B cell (primary cell): ENCODE results near the gene KCNC2.

Experiments
- CTCF ChIP-seq: fragments of 200-600 bp; IDR thresholded peaks from one replicate; pipeline ENCODE4 v1.8.0; 2022; ENCODE audit warnings: antibody characterized with exemption, mild to moderate bottlenecking
- EZH2 ChIP-seq: IDR thresholded peaks from 2 replicates; pipeline ENCODE4 v1.6.1; 2012; ENCODE audit warnings: borderline replicate concordance, low read depth, mild to moderate bottlenecking, moderate library complexity, low read length; ENCODE audit not compliant: insufficient read depth, poor library complexity, severe bottlenecking

GRCh38 chr12:75259143-75259542 is 49.5 kb upstream of the KCNC2 start:
- TF ChIP-seq CTCF = no peak
- TF ChIP-seq EZH2 = no peak
